GM08714 (cell line): ENCODE results near the gene ILKAP.

Experiments
- H3K4me3 ChIP-seq: fragments of 200-500 bp; sonication (Bioruptor generic); 2 replicates; pipeline ENCODE4 v1.5.1; 2014; ENCODE audit warnings: mild to moderate bottlenecking, low read length, inconsistent platforms
- ZNF274 ChIP-seq: IDR thresholded peaks from 2 replicates; pipeline ENCODE4 v1.6.1; 2012; ENCODE audit warnings: mild to moderate bottlenecking, low read depth, low read length

ILKAP gene

GRCh38 chr2:238228700-238229099, 25.2 kb upstream of the ILKAP start:
- H3K4me3 ChIP-seq = no peak overlapping the region
- TF ChIP-seq ZNF274 = no peak

- no peak overlapping the region for H3K4me3 ChIP-seq
- TF ChIP-seq ZNF274 = no peak
Observed at GRCh38 chr2:238227587-238228032, 24.1 kb upstream of the ILKAP start.

- H3K4me3 ChIP-seq = no peak overlapping the region
- no peak for TF ChIP-seq ZNF274
Observed at GRCh38 chr2:238226698-238227586, 23.4 kb upstream of the ILKAP start.

- no peak for TF ChIP-seq ZNF274
- no peak overlapping the region for H3K4me3 ChIP-seq
Observed at GRCh38 chr2:238225911-238226697, 22.6 kb upstream of the ILKAP start.

- TF ChIP-seq ZNF274 = no peak
- H3K4me3 ChIP-seq = no peak overlapping the region
Observed at GRCh38 chr2:238225121-238225520, 21.6 kb upstream of the ILKAP start.

GRCh38 chr2:238224356-238225035, 21.0 kb upstream of the ILKAP start:
- no peak for TF ChIP-seq ZNF274
- H3K4me3 ChIP-seq = no peak overlapping the region

- no peak for TF ChIP-seq ZNF274
- H3K4me3 ChIP-seq = peak overlapping the region; percentile 26; the same call in 1 of the 2 replicates
Observed at GRCh38 chr2:238220892-238221521, 17.5 kb upstream of the ILKAP start.

- TF ChIP-seq ZNF274 = no peak
- no peak overlapping the region for H3K4me3 ChIP-seq
Observed at GRCh38 chr2:238220274-238220891, 16.9 kb upstream of the ILKAP start.

- no peak for TF ChIP-seq ZNF274
- no peak overlapping the region for H3K4me3 ChIP-seq
Observed at GRCh38 chr2:238216651-238217184, 13.2 kb upstream of the ILKAP start.

GRCh38 chr2:238207006-238207405, 3.5 kb upstream of the ILKAP start:
- no peak overlapping the region for H3K4me3 ChIP-seq
- TF ChIP-seq ZNF274 = no peak

GRCh38 chr2:238203973-238204683, 633 bp upstream of the ILKAP start:
- H3K4me3 ChIP-seq = peak overlapping the region; percentile 54; the same call in 1 of the 2 replicates
- no peak for TF ChIP-seq ZNF274

- TF ChIP-seq ZNF274 = no peak
- H3K4me3 ChIP-seq = peak overlapping the region; percentile 87
Observed at GRCh38 chr2:238202326-238203093, 985 bp downstream of the ILKAP start.
